Measurements from ENCODE around the gene MATN4.

Gene MATN4

GRCh38 chr20:45330476-45330875 is 22.4 kb upstream of the MATN4 start:
- no peaks in the 10 kb centered on the region for H3K79me2 ChIP-seq (ENCODE audit: insufficient read depth, low read length)
- TF ChIP-seq EZH2 (IDR thresholded peaks at IDR 0.05; ENCODE audit: borderline replicate concordance, low read length) (no peak), CTCF (IDR thresholded peaks at IDR 0.05; ENCODE audit: low read length) (no peak)

GRCh38 chr20:45329497-45330319 is 21.6 kb upstream of the MATN4 start:
- Histone ChIP-seq H3K27me3 (ENCODE audit: insufficient read depth, low read length) (no peaks in the 10 kb centered on the region), H3K9me2 (ENCODE audit: low read depth, low read length) (no peaks in the 10 kb centered on the region), H3K36me3 (ENCODE audit: insufficient read depth, low read length) (no peaks in the 10 kb centered on the region), H3K27ac (ENCODE audit: low read depth, low read length, poor library complexity, severe bottlenecking) (no peak overlapping the region), H3K79me2 (ENCODE audit: insufficient read depth, low read length) (no peaks in the 10 kb centered on the region), H3K9ac (ENCODE audit: low read length) (no peak overlapping the region), H4K20me1 (ENCODE audit: insufficient read depth, low read length) (no peaks in the 10 kb centered on the region), H2AFZ (ENCODE audit: low read length) (no peak overlapping the region), H3K4me1 (ENCODE audit: insufficient read depth, low read length, severe bottlenecking) (no peaks in the 10 kb centered on the region), H3K4me3 (ENCODE audit: low read depth, low read length, poor library complexity, severe bottlenecking) (no peak overlapping the region), H3K4me2 (ENCODE audit: low read length) (no peak overlapping the region), H3K9me3 (ENCODE audit: low read length) (no peaks in the 10 kb centered on the region), H3F3A (ENCODE audit: insufficient read depth, low read length) (no peaks in the 10 kb centered on the region)
- TF ChIP-seq EZH2 (IDR thresholded peaks at IDR 0.05; ENCODE audit: borderline replicate concordance, low read length) (no peak), CTCF (IDR thresholded peaks at IDR 0.05; ENCODE audit: low read length) (no peak)

More at GRCh38 chr20:45330476-45330875, 22.4 kb upstream of the MATN4 start:
- H3K9me2 ChIP-seq (ENCODE audit: low read depth, low read length) = no peaks in the 10 kb centered on the region
- no peaks in the 10 kb centered on the region for H3K36me3 ChIP-seq (ENCODE audit: insufficient read depth, low read length)
- H3K9ac ChIP-seq (ENCODE audit: low read length) = no peak overlapping the region
- H2AFZ ChIP-seq (ENCODE audit: low read length) = no peak overlapping the region
- H3K27me3 ChIP-seq (ENCODE audit: insufficient read depth, low read length) = no peaks in the 10 kb centered on the region
- H3K4me2 ChIP-seq (ENCODE audit: low read length) = no peak overlapping the region
- H3F3A ChIP-seq (ENCODE audit: insufficient read depth, low read length) = no peaks in the 10 kb centered on the region
- H3K4me3 ChIP-seq (ENCODE audit: low read depth, low read length, poor library complexity, severe bottlenecking) = no peak overlapping the region
- H3K27ac ChIP-seq (ENCODE audit: low read depth, low read length, poor library complexity, severe bottlenecking) = no peak overlapping the region
- H3K9me3 ChIP-seq (ENCODE audit: low read length) = no peaks in the 10 kb centered on the region
- H4K20me1 ChIP-seq (ENCODE audit: insufficient read depth, low read length) = no peaks in the 10 kb centered on the region
- H3K4me1 ChIP-seq (ENCODE audit: insufficient read depth, low read length, severe bottlenecking) = no peaks in the 10 kb centered on the region

GRCh38 chr20:45328451-45328850 is 20.4 kb upstream of the MATN4 start:
- Histone ChIP-seq H2AFZ (ENCODE audit: low read length) (no peak overlapping the region), H3K9me2 (ENCODE audit: low read depth, low read length) (no peaks in the 10 kb centered on the region), H3K27me3 (ENCODE audit: insufficient read depth, low read length) (no peaks in the 10 kb centered on the region), H3K4me3 (ENCODE audit: low read depth, low read length, poor library complexity, severe bottlenecking) (no peak overlapping the region), H4K20me1 (ENCODE audit: insufficient read depth, low read length) (no peaks in the 10 kb centered on the region), H3K4me1 (ENCODE audit: insufficient read depth, low read length, severe bottlenecking) (no peaks in the 10 kb centered on the region), H3K9ac (ENCODE audit: low read length) (no peak overlapping the region), H3K36me3 (ENCODE audit: insufficient read depth, low read length) (no peaks in the 10 kb centered on the region), H3K79me2 (ENCODE audit: insufficient read depth, low read length) (no peaks in the 10 kb centered on the region), H3K9me3 (ENCODE audit: low read length) (no peaks in the 10 kb centered on the region), H3K27ac (ENCODE audit: low read depth, low read length, poor library complexity, severe bottlenecking) (no peak overlapping the region), H3F3A (ENCODE audit: insufficient read depth, low read length) (no peaks in the 10 kb centered on the region), H3K4me2 (ENCODE audit: low read length) (no peak overlapping the region)
- no peak for TF ChIP-seq CTCF (IDR thresholded peaks at IDR 0.05; ENCODE audit: low read length)
- no peak for TF ChIP-seq EZH2 (IDR thresholded peaks at IDR 0.05; ENCODE audit: borderline replicate concordance, low read length)
